ENCODE measurements around the gene MYO1E.

DNA sequence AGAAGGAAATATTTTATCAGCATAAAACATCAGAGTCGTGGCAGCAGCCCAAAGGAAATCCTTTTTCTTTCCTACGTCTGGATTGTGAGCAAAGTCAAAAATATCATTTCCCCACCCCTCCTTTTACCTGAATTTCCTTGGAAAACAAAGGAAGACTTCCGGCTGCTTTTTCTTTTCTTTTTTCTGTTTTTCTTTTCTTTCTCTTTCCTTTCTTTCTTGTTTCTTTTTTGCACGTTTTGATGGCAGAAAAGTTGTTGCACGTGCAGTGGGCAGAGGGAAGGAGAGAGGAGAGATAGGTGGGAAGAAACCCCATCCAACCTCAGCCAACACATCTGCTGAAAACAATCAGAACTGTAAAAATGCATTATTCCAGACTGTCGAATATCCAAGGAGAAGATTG, 544 bp upstream of the MYO1E start:
- TF ChIP-seq POLR2A (IDR thresholded peaks at IDR 0.05) (no peak), POLR2AphosphoS5 (IDR thresholded peaks at IDR 0.05) (no peak)

Measured in spleen (tissue), 3 donors.